WTC11 (cell line): Measurements from ENCODE around the gene ARIH1. TPM values are rescaled to one million over a fixed set of nuclear protein-coding genes. Genes with fewer than 3 reads are reported as not detected.

Experiments
- ATAC-seq: fragments of 200-7000 bp; cut with Tn5 transposase; 2 replicates; pipeline ENCODE4 v1.10.0; 2021; ENCODE audit warnings: mild to moderate bottlenecking, moderate library complexity
- CTCF ChIA-PET: fragments of 300-600 bp; sonication (Branson Sonifier 250); formaldehyde crosslinking; loops from one replicate; lab custom pipeline; 2021; ENCODE audit warnings: antibody characterized with exemption; lab: Charles Lee
- POLR2A ChIA-PET: fragments of 350-600 bp; sonication (Branson Sonifier 250); formaldehyde crosslinking; loops from one replicate; lab custom pipeline; 2021; ENCODE audit warnings: antibody characterized with exemption; lab: Charles Lee
- DNase-seq: peaks from one replicate; pipeline ENCODE4 v3.0.0; 2021; ENCODE audit warnings: low spot score
- H3K27ac Mint-ChIP-seq: 2 replicates; pipeline ENCODE4 v1.8.0; 2021; ENCODE audit warnings: mixed read lengths
- H3K27me3 Mint-ChIP-seq: 2 replicates; pipeline ENCODE4 v1.8.0; 2021; ENCODE audit warnings: low read depth, mild to moderate bottlenecking, moderate library complexity, mixed read lengths
- H3K36me3 Mint-ChIP-seq: 2 replicates; pipeline ENCODE4 v1.8.0; 2021; ENCODE audit warnings: mixed read lengths
- H3K4me1 Mint-ChIP-seq: 2 replicates; pipeline ENCODE4 v1.8.0; 2022; ENCODE audit warnings: mixed read lengths
- H3K4me3 Mint-ChIP-seq: 2 replicates; pipeline ENCODE4 v1.8.0; 2021; ENCODE audit warnings: mild to moderate bottlenecking, moderate library complexity, mixed read lengths
- H3K9me3 Mint-ChIP-seq: 2 replicates; pipeline ENCODE4 v1.8.0; 2021; ENCODE audit warnings: mixed read lengths
- ARID4B ChIP-seq: sonication (generic); formaldehyde crosslinking; IDR thresholded peaks from 2 replicates; pipeline ENCODE4 v1.8.0; 2023; ENCODE audit warnings: missing genetic modification reagents, mild to moderate bottlenecking, borderline replicate concordance
- ATF3 ChIP-seq: sonication (generic); formaldehyde crosslinking; conservative IDR thresholded peaks from 2 replicates; pipeline ENCODE4 v1.8.1; 2022; ENCODE audit warnings: mild to moderate bottlenecking, missing genetic modification reagents
- CREM ChIP-seq: sonication (generic); formaldehyde crosslinking; IDR thresholded peaks from 2 replicates; pipeline ENCODE4 v1.8.1; 2022; ENCODE audit warnings: mild to moderate bottlenecking, missing genetic modification reagents, moderate library complexity
- FOXK1 ChIP-seq: sonication (generic); formaldehyde crosslinking; IDR thresholded peaks from 2 replicates; pipeline ENCODE4 v1.8.0; 2022; ENCODE audit warnings: mild to moderate bottlenecking, moderate library complexity, missing genetic modification reagents
- IRF2 ChIP-seq: sonication (generic); formaldehyde crosslinking; IDR thresholded peaks from 2 replicates; pipeline ENCODE4 v1.8.0; 2022; ENCODE audit warnings: low read depth, missing genetic modification reagents, borderline replicate concordance
- MXD4 ChIP-seq: fragments of 250-450 bp; sonication (Bioruptor Pico); IDR thresholded peaks from 2 replicates; pipeline ENCODE4 v1.8.0; 2021; ENCODE audit warnings: mild to moderate bottlenecking, moderate library complexity, borderline replicate concordance
- MYBL2 ChIP-seq: sonication (generic); formaldehyde crosslinking; IDR thresholded peaks from 2 replicates; pipeline ENCODE4 v1.8.1; 2023; ENCODE audit warnings: mild to moderate bottlenecking, moderate library complexity, missing genetic modification reagents
- TEAD4 ChIP-seq: sonication (generic); formaldehyde crosslinking; IDR thresholded peaks from 2 replicates; pipeline ENCODE4 v1.8.0; 2022; ENCODE audit warnings: mild to moderate bottlenecking, missing genetic modification reagents
- ZMAT4 ChIP-seq: fragments of 250-450 bp; sonication (Bioruptor Pico); IDR thresholded peaks from 2 replicates; pipeline ENCODE4 v1.9.0; 2021; ENCODE audit warnings: mild to moderate bottlenecking
- ZNF121 ChIP-seq: sonication (generic); formaldehyde crosslinking; IDR thresholded peaks from 2 replicates; pipeline ENCODE4 v1.8.0; 2023; ENCODE audit warnings: missing genetic modification reagents
- ZNF138 ChIP-seq: sonication (generic); formaldehyde crosslinking; conservative IDR thresholded peaks from 2 replicates; pipeline ENCODE4 v1.8.1; 2022; ENCODE audit warnings: mild to moderate bottlenecking, moderate library complexity, missing genetic modification reagents
- ZNF232 ChIP-seq: sonication (generic); formaldehyde crosslinking; IDR thresholded peaks from 2 replicates; pipeline ENCODE4 v1.8.0; 2022; ENCODE audit warnings: mild to moderate bottlenecking, missing genetic modification reagents
- ZNF396 ChIP-seq: fragments of 250-450 bp; sonication (Bioruptor Pico); IDR thresholded peaks from 2 replicates; pipeline ENCODE4 v1.8.0; 2021; ENCODE audit warnings: mild to moderate bottlenecking, moderate library complexity, borderline replicate concordance
- ZSCAN18 ChIP-seq: fragments of 250-450 bp; sonication (Bioruptor Pico); IDR thresholded peaks from 2 replicates; pipeline ENCODE4 v2.1.2; 2022; ENCODE audit warnings: mild to moderate bottlenecking, moderate library complexity
- total RNA-seq: library from RNA; stranded (reverse); gene quantifications from 3 replicates; pipeline ENCODE4 v1.2.3, GENCODE V29; 2021

ARIH1 gene
- total RNA-seq, 1 experiment from 2014 or later: 198 TPM

- Mint-ChIP-seq H3K27me3 (no peaks in the 10 kb centered on the region), H3K4me1 (peaks cover 12% of the 10 kb centered on the region), H3K36me3 (peaks cover 6% of the 10 kb centered on the region; the same call in 1 of the 2 replicates), H3K27ac (peak overlapping the region; percentile 51; the same call in 1 of the 2 replicates), H3K9me3 (no peaks in the 10 kb centered on the region), H3K4me3 (no peak overlapping the region)
- CTCF ChIA-PET: no interaction called here
- ATAC-seq (no peak), DNase-seq (no peak)
- POLR2A ChIA-PET: no interaction called here
- no peak for TF ChIP-seq ZNF396 (CRISPR knock-in tag)
- peak; percentile 79 for TF ChIP-seq ZNF121
These were observed 15.9 kb downstream of the ARIH1 start for GRCh38 chr15:72489943-72490554.

GRCh38 chr15:72491768-72492167 lies 17.6 kb downstream of the ARIH1 start:
- ATAC-seq (no peak), DNase-seq (no peak)
- Mint-ChIP-seq H3K36me3 (peaks cover 4% of the 10 kb centered on the region; the same call in 1 of the 2 replicates), H3K27me3 (no peaks in the 10 kb centered on the region), H3K9me3 (no peaks in the 10 kb centered on the region), H3K27ac (peak overlapping the region; percentile 68; the same call in 1 of the 2 replicates), H3K4me3 (no peak overlapping the region), H3K4me1 (peaks cover 25% of the 10 kb centered on the region)
- POLR2A ChIA-PET: no interaction called here
- CTCF ChIA-PET: no interaction called here
- TF ChIP-seq ZSCAN18 (CRISPR knock-in tag): no peak
- no peak for TF ChIP-seq MXD4
- no peak for TF ChIP-seq TEAD4 (CRISPR knock-in tag)
- no peak for TF ChIP-seq MYBL2 (CRISPR knock-in tag)
- no peak for TF ChIP-seq ZNF138 (CRISPR knock-in tag)
- no peak for TF ChIP-seq ATF3 (CRISPR knock-in tag)
- TF ChIP-seq IRF2 (CRISPR knock-in tag): no peak
- TF ChIP-seq CREM (CRISPR knock-in tag): no peak
- TF ChIP-seq ZNF232 (CRISPR knock-in tag): no peak
- TF ChIP-seq ZMAT4 (CRISPR knock-in tag): no peak

- POLR2A ChIA-PET: no interaction called here
- H3K9me3 Mint-ChIP-seq: no peaks in the 10 kb centered on the region
- no peak for ATAC-seq
These were observed 18.6 kb downstream of the ARIH1 start for GRCh38 chr15:72492733-72493132.

More at GRCh38 chr15:72492733-72493132, 18.6 kb downstream of the ARIH1 start:
- DNase-seq: no peak
- Mint-ChIP-seq H3K36me3 (peaks cover 4% of the 10 kb centered on the region; the same call in 1 of the 2 replicates), H3K4me1 (peaks cover 35% of the 10 kb centered on the region), H3K27ac (no peak overlapping the region), H3K27me3 (no peaks in the 10 kb centered on the region), H3K4me3 (no peak overlapping the region)
- CTCF ChIA-PET: no interaction called here
- TF ChIP-seq FOXK1 (CRISPR knock-in tag) (no peak), ARID4B (CRISPR knock-in tag) (no peak)
